Measurements from ENCODE around the gene IL6.

GRCh38 chr7:22680482-22680911 lies 46.5 kb upstream of the IL6 start:
- TF ChIP-seq POLR2A (IDR thresholded peaks at IDR 0.05; ENCODE audit: low read depth, low read length) = no peak
- TF ChIP-seq TAF1 (IDR thresholded peaks at IDR 0.05; ENCODE audit: borderline replicate concordance, low read depth, low read length) = no peak
- TF ChIP-seq POLR2AphosphoS5 (IDR thresholded peaks at IDR 0.05; ENCODE audit: low read depth, low read length) = no peak
